ENCODE data around the gene GNAT3.

GRCh38 chr7:80432166-80432565 is 79.7 kb downstream of the GNAT3 start:
- TF ChIP-seq EP300 (IDR thresholded peaks at IDR 0.05) (no peak), CTCF (IDR thresholded peaks at IDR 0.05) (no peak), POLR2A (IDR thresholded peaks at IDR 0.05) (no peak)

All from sigmoid colon (tissue), 4 donors.